Endothelial cell of umbilical vein (primary cell): Measurements from ENCODE around the gene RCOR3. TPM values are rescaled to one million over a fixed set of nuclear protein-coding genes. Genes with fewer than 3 reads are reported as not detected.
"Not testable (repeated sequence)": the region's sequence is repeated elsewhere in the genome, so short reads cannot be mapped to it uniquely, and the experiment has no call there.

Experiments used
- BruUV-seq: library from RNA; stranded (reverse); fragments of 400-500 nt; replicated peaks from 2 replicates; lab custom pipeline; 2021; lab: Mats Ljungman, UMichigan
- CTCF ChIA-PET: fragments of 300-600, 350-600 bp; sonication (Branson Sonifier 250); formaldehyde crosslinking; loops from one replicate; lab custom pipeline; 2021; ENCODE audit warnings: antibody characterized with exemption, inconsistent platforms; lab: Charles Lee
- POLR2A ChIA-PET: fragments of 300-600, 350-600 bp; sonication (Branson Sonifier 250); formaldehyde crosslinking; loops from one replicate; lab custom pipeline; 2021; ENCODE audit warnings: antibody characterized with exemption, inconsistent platforms; lab: Charles Lee
- DNase-seq: peaks from one replicate; pipeline ENCODE4 v3.0.0-alpha.2; 2011; ENCODE audit warnings: low read depth, low spot score
- FAIRE-seq: peaks from 2 replicates; lab custom pipeline; 2011; peaks lifted over from hg19 to GRCh38; lab: Jason Lieb, UNC
- H2AFZ ChIP-seq: 2 replicates; pipeline ENCODE4 v1.6.0; 2012; ENCODE audit warnings: low read depth, low read length, control low read depth, inconsistent platforms
- H3K27ac ChIP-seq: 2 replicates; pipeline ENCODE4 v1.5.1; 2011; ENCODE audit warnings: low read depth, mild to moderate bottlenecking, control low read depth, low read length, moderate library complexity; ENCODE audit not compliant: insufficient read depth
- H3K27me3 ChIP-seq, 2 experiments: 2 replicates each; pipeline versions ENCODE4 v1.6.0 to v1.6.1; 2011; ENCODE audit warnings: low read length in 2 of 2, mixed read lengths in 1 of 2; ENCODE audit not compliant: control insufficient read depth in 2 of 2, insufficient read depth in 2 of 2
- H3K36me3 ChIP-seq, 2 experiments: 2 replicates in 1 of 2; 3 replicates in 1 of 2; pipeline ENCODE4 v1.5.1; 2011; ENCODE audit warnings: low read length in 2 of 2, mild to moderate bottlenecking in 1 of 2, moderate library complexity in 1 of 2; ENCODE audit not compliant: control insufficient read depth in 2 of 2, insufficient read depth in 2 of 2; ENCODE audit errors: extremely low read depth in 1 of 2
- H3K4me1 ChIP-seq: 3 replicates; pipeline ENCODE4 v1.5.1; 2011; ENCODE audit warnings: mild to moderate bottlenecking, low read length; ENCODE audit not compliant: control insufficient read depth, insufficient read depth; ENCODE audit errors: extremely low read depth
- H3K4me2 ChIP-seq: 2 replicates; pipeline ENCODE4 v1.6.1; 2011; ENCODE audit warnings: low read length, control low read depth, mixed read lengths; ENCODE audit not compliant: insufficient read depth
- H3K4me3 ChIP-seq, 3 experiments: fragments of 200-600 bp in 1 of 3; sonication (generic), shearing (Covaris generic) in 1 of 3; replicated peaks in 1 of 3; 2 replicates each; pipeline ENCODE4 v1.5.1; 2011 to 2016; ENCODE audit warnings: control low read depth in 3 of 3, low read length in 3 of 3, mild to moderate bottlenecking in 2 of 3, inconsistent platforms in 1 of 3, low read depth in 1 of 3, moderate library complexity in 1 of 3; ENCODE audit not compliant: insufficient read depth in 1 of 3
- H3K79me2 ChIP-seq: 2 replicates; pipeline ENCODE4 v1.6.0; 2012; ENCODE audit warnings: low read length, inconsistent platforms; ENCODE audit not compliant: control insufficient read depth, insufficient read depth
- H3K9ac ChIP-seq: replicated peaks from 2 replicates; pipeline ENCODE3; 2011; ENCODE audit warnings: low read length, control low read depth; ENCODE audit not compliant: insufficient read depth; ENCODE audit errors: extremely low read depth
- H3K9me1 ChIP-seq: replicated peaks from 3 replicates; pipeline ENCODE4 v1.6.0; 2011; ENCODE audit warnings: mild to moderate bottlenecking, low read length; ENCODE audit not compliant: control insufficient read depth, insufficient read depth; ENCODE audit errors: extremely low read depth
- H3K9me3 ChIP-seq: replicated peaks from 2 replicates; pipeline ENCODE4 v1.5.1; 2012; ENCODE audit warnings: low read length, inconsistent platforms; ENCODE audit not compliant: control insufficient read depth, insufficient read depth
- H4K20me1 ChIP-seq: replicated peaks from 2 replicates; pipeline ENCODE3; 2011; ENCODE audit warnings: mild to moderate bottlenecking, low read length; ENCODE audit not compliant: control insufficient read depth, insufficient read depth; ENCODE audit errors: extremely low read depth
- GATA2 ChIP-seq: IDR thresholded peaks from 2 replicates; pipeline ENCODE4 v1.7.0; 2011; ENCODE audit warnings: low read depth, mild to moderate bottlenecking, moderate library complexity, mixed read lengths, low read length; ENCODE audit not compliant: insufficient read length, insufficient read depth
- JUN ChIP-seq: IDR thresholded peaks from 2 replicates; pipeline ENCODE4 v1.6.1; 2011; ENCODE audit warnings: borderline replicate concordance, low read depth; ENCODE audit not compliant: insufficient read length, insufficient read depth
- MYC ChIP-seq: IDR thresholded peaks from one replicate; pipeline ENCODE4 v1.6.1; 2011; ENCODE audit warnings: mild to moderate bottlenecking, low read depth, low read length
- dilution Hi-C: fragments of 300-500 bp; cut with MboI; formaldehyde crosslinking; loops from one replicate; pipeline ENCODE4 v1.15.0; 2019; ENCODE audit warnings: low sequenced_read_pairs; ENCODE audit not compliant: extremely low pct_ligation_motif_present
- intact Hi-C: fragments of 100-400 bp; cut with micrococcal nuclease; formaldehyde crosslinking; loops from one replicate; pipeline ENCODE4 v1.10.0; 2022
- polyA plus RNA-seq, 4 experiments: library from polyadenylated mRNA; depleted of rRNA in 3 of 4; stranded (reverse) in 3 of 4; unstranded in 1 of 4; fragments of >200 nt; gene quantifications; 2 replicates each; pipeline versions ENCODE4 v1.2.1 to v1.2.3, GENCODE V29; 2011 to 2012; ENCODE audit warnings: missing spikeins in 1 of 4
- total RNA-seq: library from RNA; stranded (reverse); gene quantifications from 2 replicates; pipeline ENCODE4 v1.2.3, GENCODE V29; 2021
- TF ChIP-seq, protein P1 (sequence below): IDR thresholded peaks from 2 replicates; pipeline ENCODE4 v1.6.1; 2011; ENCODE audit not compliant: insufficient read depth, insufficient read length

Gene RCOR3
- total and polyA plus RNA-seq, 2 donors (not counting 3 experiments of a cell fraction or from before 2014, with no cell fraction given) = 24.2 to 34.0 TPM

DNA sequence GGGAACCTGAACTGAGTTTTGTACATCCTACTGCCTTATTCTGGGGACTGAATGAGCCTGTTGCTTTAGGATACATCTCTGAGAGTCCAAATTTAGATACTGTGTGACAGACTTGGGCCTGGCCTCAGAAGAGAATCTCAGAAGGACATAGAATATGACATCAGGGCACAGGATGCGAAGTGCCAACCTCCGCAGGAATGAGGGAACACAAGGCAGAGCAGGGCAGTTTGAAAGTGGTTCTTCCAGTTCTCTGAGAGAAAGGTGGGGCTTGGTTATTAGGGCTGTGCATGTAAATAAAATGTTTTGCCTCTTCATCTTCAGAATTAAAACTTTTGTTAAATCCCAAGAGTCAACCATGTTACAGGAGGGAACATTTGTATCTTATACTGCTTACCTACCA is 90.6 kb downstream of the RCOR3 start:
- H4K20me1 ChIP-seq = no peaks in the 10 kb centered on the region
- no peak overlapping the region for H3K9ac ChIP-seq
- peaks cover 0 to 1% of the 10 kb centered on the region in 2 experiments for H3K36me3 ChIP-seq
- ChIA-PET POLR2A (no interaction called here), CTCF (interaction anchor here (1.1 to 2.0 kb wide), 3 partner anchors 21 to 126 kb away, joined by 5 to 7 read pairs (median 6); no protein-coding TSS in a partner anchor)
- no peak overlapping the region for H3K4me3 ChIP-seq
- no peaks in the 10 kb centered on the region for H3K9me3 ChIP-seq
- no peak for FAIRE-seq
- H3K27ac ChIP-seq = no peak overlapping the region
- H3K4me1 ChIP-seq = no peaks in the 10 kb centered on the region
- intact Hi-C loops = no loop called here
- TF ChIP-seq GATA2 = no peak
- TF ChIP-seq, protein P1, sequence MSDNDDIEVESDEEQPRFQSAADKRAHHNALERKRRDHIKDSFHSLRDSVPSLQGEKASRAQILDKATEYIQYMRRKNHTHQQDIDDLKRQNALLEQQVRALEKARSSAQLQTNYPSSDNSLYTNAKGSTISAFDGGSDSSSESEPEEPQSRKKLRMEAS = no peak
- no peak for TF ChIP-seq JUN
- no peak for TF ChIP-seq MYC
- BruUV-seq = no TSS peak
- H3K27me3 ChIP-seq = no peaks in the 10 kb centered on the region
- no peak for DNase-seq
- dilution Hi-C loops = no loop called here
- H2AFZ ChIP-seq = no peak overlapping the region
- no peaks in the 10 kb centered on the region for H3K79me2 ChIP-seq
- no peaks in the 10 kb centered on the region for H3K9me1 ChIP-seq
- H3K4me2 ChIP-seq = no peak overlapping the region

DNA sequence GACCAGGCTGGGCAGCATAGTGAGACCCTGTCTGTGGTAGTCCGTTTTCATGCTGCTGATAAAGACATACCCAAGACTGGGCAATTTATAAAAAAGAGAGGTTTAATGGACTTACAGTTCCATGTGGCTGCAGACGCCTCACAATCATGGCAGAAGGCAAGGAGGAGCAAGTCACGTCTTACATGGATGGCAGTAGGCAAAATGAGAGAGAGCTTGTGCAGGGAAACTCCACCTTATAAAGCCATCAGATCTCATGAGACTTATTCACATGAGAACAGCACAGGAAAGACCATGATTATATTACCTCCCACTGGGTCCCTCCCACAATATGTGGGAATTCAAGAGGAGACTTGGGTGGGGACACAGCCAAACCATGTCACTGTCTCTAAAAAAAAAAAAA is 92.9 kb downstream of the RCOR3 start:
- H2AFZ ChIP-seq, H3K4me2 ChIP-seq, H3K79me2 ChIP-seq, H3K27me3 ChIP-seq, H3K36me3 ChIP-seq, H3K9me1 ChIP-seq, FAIRE-seq, H3K4me3 ChIP-seq, BruUV-seq, H3K9me3 ChIP-seq, H3K9ac ChIP-seq, H3K4me1 ChIP-seq, H4K20me1 ChIP-seq, DNase-seq, intact Hi-C loops, dilution Hi-C loops, H3K27ac ChIP-seq, POLR2A ChIA-PET: not testable (repeated sequence)
- CTCF ChIA-PET = interaction anchor here (0.9 to 1.3 kb wide), 3 partner anchors 8 to 28 kb away, joined by 3 to 7 read pairs (median 3); no protein-coding TSS in a partner anchor
